ENCODE measurements around the gene LUC7L. TPM values are rescaled to one million over a fixed set of nuclear protein-coding genes. Genes with fewer than 3 reads are reported as not detected.

The LUC7L gene
- total RNA-seq, 4 donors from 2014 or later, result 109 to 180 (median 123) TPM

- H3K27me3 ChIP-seq, result no peaks in the 10 kb centered on the region
- H3K9me3 ChIP-seq, result no peaks in the 10 kb centered on the region
- no peak for DNase-seq (ENCODE audit: low spot score in 2 of 2)
- no peak overlapping the region for H3K4me3 ChIP-seq
- H3K4me1 ChIP-seq, result no peaks in the 10 kb centered on the region
- no peak for TF ChIP-seq POLR2A (IDR thresholded peaks at IDR 0.05)
- no peak for TF ChIP-seq EP300 (IDR thresholded peaks at IDR 0.05)
- no peak for TF ChIP-seq CTCF (IDR thresholded peaks at IDR 0.05)
- peaks cover 3 to 85% (median 4%) of the 10 kb centered on the region in 3 donors for H3K36me3 ChIP-seq
- H3K27ac ChIP-seq, result no peak overlapping the region
- 95% methylated on average over 6 of the region's 6 CpGs for WGBS, 2 donors
Measured at GRCh38 chr16:255183-255582, 25.9 kb upstream of the LUC7L start.

- no peaks in the 10 kb centered on the region for H3K4me1 ChIP-seq
- H3K36me3 ChIP-seq, result peaks cover 3 to 85% (median 8%) of the 10 kb centered on the region in 3 donors
- no peaks in the 10 kb centered on the region for H3K27me3 ChIP-seq
- no peaks in the 10 kb centered on the region for H3K9me3 ChIP-seq
- no peak for DNase-seq (ENCODE audit: low spot score in 2 of 2)
- 96 to 97% methylated on average over 25 of the region's 25 CpGs for WGBS, 2 donors
- no peak overlapping the region for H3K4me3 ChIP-seq
- TF ChIP-seq CTCF (IDR thresholded peaks at IDR 0.05) (no peak), POLR2A (IDR thresholded peaks at IDR 0.05) (no peak), EP300 (IDR thresholded peaks at IDR 0.05) (no peak)
- no peak overlapping the region for H3K27ac ChIP-seq
Measured at GRCh38 chr16:254461-254860, 25.2 kb upstream of the LUC7L start.

GRCh38 chr16:253833-254232 is 24.6 kb upstream of the LUC7L start:
- Histone ChIP-seq H3K27me3 (no peaks in the 10 kb centered on the region), H3K36me3 (peaks cover 3 to 85% (median 8%) of the 10 kb centered on the region in 3 donors), H3K4me3 (no peak overlapping the region), H3K4me1 (no peaks in the 10 kb centered on the region), H3K9me3 (no peaks in the 10 kb centered on the region), H3K27ac (no peak overlapping the region)
- WGBS, 2 donors, result 86 to 91% methylated on average over 5 to 6 of the region's 6 CpGs
- TF ChIP-seq POLR2A (IDR thresholded peaks at IDR 0.05) (no peak), CTCF (IDR thresholded peaks at IDR 0.05) (no peak), EP300 (IDR thresholded peaks at IDR 0.05) (no peak)
- no peak for DNase-seq (ENCODE audit: low spot score in 2 of 2)

GRCh38 chr16:252366-253337 is 23.4 kb upstream of the LUC7L start:
- no peaks in the 10 kb centered on the region for H3K27me3 ChIP-seq
- H3K36me3 ChIP-seq, result peaks cover 3 to 89% (median 8%) of the 10 kb centered on the region in 3 donors
- TF ChIP-seq EP300 (IDR thresholded peaks at IDR 0.05) (no peak), CTCF (IDR thresholded peaks at IDR 0.05) (no peak), POLR2A (IDR thresholded peaks at IDR 0.05) (no peak)
- DNase-seq (ENCODE audit: low spot score in 2 of 2), result no peak
- peak overlapping the region in 2 of 4 donors; percentile 22 to 58 for H3K27ac ChIP-seq
- WGBS, 2 donors, result 70 to 71% methylated on average over 30 of the region's 30 CpGs
- no peaks in the 10 kb centered on the region for H3K9me3 ChIP-seq
- no peak overlapping the region for H3K4me3 ChIP-seq
- no peaks in the 10 kb centered on the region for H3K4me1 ChIP-seq

- DNase-seq (ENCODE audit: low spot score in 2 of 2), result no peak
- Histone ChIP-seq H3K4me1 (no peaks in the 10 kb centered on the region), H3K36me3 (peaks cover 3 to 60% (median 4%) of the 10 kb centered on the region in 3 donors), H3K4me3 (no peak overlapping the region), H3K27ac (no peak overlapping the region), H3K9me3 (no peaks in the 10 kb centered on the region), H3K27me3 (no peaks in the 10 kb centered on the region)
- TF ChIP-seq CTCF (IDR thresholded peaks at IDR 0.05) (no peak), EP300 (IDR thresholded peaks at IDR 0.05) (no peak), POLR2A (IDR thresholded peaks at IDR 0.05) (no peak)
- 91 to 94% methylated on average over 12 of the region's 12 CpGs for WGBS, 2 donors
Measured at GRCh38 chr16:249431-249830, 20.2 kb upstream of the LUC7L start.
